HUES48 (cell line): ENCODE data around the gene CAMSAP1.
"Not testable (repeated sequence)": the region's sequence is repeated elsewhere in the genome, so short reads cannot be mapped to it uniquely, and the experiment has no call there.

Experiments used
- H3K27ac ChIP-seq: one replicate; pipeline ENCODE4 v1.7.0; 2013; ENCODE audit warnings: low read depth, low read length, inconsistent platforms
- H3K27me3 ChIP-seq: 2 replicates; pipeline ENCODE4 v1.6.1; 2013; ENCODE audit warnings: mild to moderate bottlenecking, low read length; ENCODE audit not compliant: control insufficient read depth, insufficient read depth
- H3K36me3 ChIP-seq: 2 replicates; pipeline ENCODE4 v1.6.1; 2013; ENCODE audit warnings: low read length; ENCODE audit not compliant: control insufficient read depth, insufficient read depth
- H3K4me1 ChIP-seq: 2 replicates; pipeline ENCODE4 v1.6.1; 2013; ENCODE audit warnings: mild to moderate bottlenecking, low read length; ENCODE audit not compliant: control insufficient read depth, insufficient read depth
- H3K4me3 ChIP-seq: 2 replicates; pipeline ENCODE4 v1.5.1; 2013; ENCODE audit warnings: mild to moderate bottlenecking, low read depth, low read length
- H3K9ac ChIP-seq: 2 replicates; pipeline ENCODE4 v1.6.1; 2013; ENCODE audit warnings: mild to moderate bottlenecking, low read depth, low read length, moderate library complexity
- H3K9me3 ChIP-seq: 2 replicates; pipeline ENCODE4 v1.6.1; 2013; ENCODE audit warnings: low read length; ENCODE audit not compliant: control insufficient read depth, insufficient read depth

CAMSAP1 gene

DNA sequence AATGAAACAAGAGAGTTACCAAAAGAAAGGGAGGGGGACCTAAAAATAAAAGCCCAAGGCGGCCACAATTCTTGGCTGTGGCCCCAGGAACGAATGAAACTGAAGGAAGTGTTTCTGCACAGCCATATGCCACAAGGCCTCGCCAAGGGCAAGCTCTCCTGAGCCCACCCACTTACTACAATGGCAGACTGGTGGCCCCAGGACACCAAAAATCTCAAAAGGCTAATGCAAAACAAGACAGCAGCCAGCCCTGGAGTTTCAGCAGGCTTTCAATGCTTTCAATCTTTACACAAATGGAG lies 4.0 kb downstream of the CAMSAP1 start:
- Histone ChIP-seq H3K36me3 (0 out of 2 replicates have a peak, but pooled peaks cover 3% of the 10 kb centered on the region), H3K4me1 (peaks cover 28% of the 10 kb centered on the region), H3K27ac (no peak overlapping the region), H3K4me3 (no peak overlapping the region), H3K9me3 (no peaks in the 10 kb centered on the region), H3K9ac (no peak overlapping the region), H3K27me3 (no peaks in the 10 kb centered on the region)

GRCh38 chr9:135902655-135903357 lies 4.5 kb downstream of the CAMSAP1 start:
- Histone ChIP-seq H3K4me3 (no peak overlapping the region), H3K9ac (no peak overlapping the region), H3K27ac (no peak overlapping the region), H3K4me1 (peaks cover 28% of the 10 kb centered on the region), H3K9me3 (no peaks in the 10 kb centered on the region), H3K36me3 (0 out of 2 replicates have a peak, but pooled peaks cover 3% of the 10 kb centered on the region), H3K27me3 (no peaks in the 10 kb centered on the region)

GRCh38 chr9:135901826-135902225 lies 5.5 kb downstream of the CAMSAP1 start:
- Histone ChIP-seq H3K9me3 (no peaks in the 10 kb centered on the region), H3K27me3 (no peaks in the 10 kb centered on the region), H3K4me1 (peaks cover 28% of the 10 kb centered on the region), H3K4me3 (no peak overlapping the region), H3K9ac (no peak overlapping the region), H3K36me3 (0 out of 2 replicates have a peak, but pooled peaks cover 3% of the 10 kb centered on the region), H3K27ac (no peak overlapping the region)

DNA sequence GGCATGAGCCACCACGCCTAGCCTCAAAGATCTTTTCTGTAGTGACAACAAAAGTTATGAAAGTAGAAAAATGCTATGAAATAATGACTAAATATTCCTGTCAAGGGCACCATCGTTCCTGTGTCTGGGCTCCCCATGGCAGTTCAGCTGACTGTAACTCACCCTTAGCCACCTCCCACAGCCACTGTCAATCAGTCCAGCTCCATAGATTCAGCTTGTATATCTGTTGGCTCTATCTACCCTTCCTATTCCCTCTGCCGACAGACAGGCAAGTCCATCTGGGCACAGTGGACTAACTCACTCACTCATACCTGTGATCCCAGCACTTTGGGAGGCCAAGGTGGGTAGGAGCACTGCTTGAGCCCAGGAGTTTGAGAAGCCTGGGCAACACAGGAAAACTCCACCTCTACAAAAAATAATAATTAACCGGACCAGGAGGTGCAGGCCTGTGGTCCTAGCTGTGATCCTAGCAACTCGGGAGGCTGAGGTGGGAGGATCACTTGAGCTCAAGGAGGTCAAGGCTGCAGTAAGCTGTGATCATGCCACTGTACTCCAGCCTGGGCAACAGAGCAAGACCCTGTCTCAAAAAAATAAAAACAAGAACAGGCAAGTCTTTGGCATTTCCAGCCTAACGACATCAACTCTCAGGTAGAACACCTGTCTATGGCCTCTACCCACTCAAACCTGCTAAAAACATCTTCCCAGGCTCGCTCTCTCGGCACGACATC lies 6.2 kb downstream of the CAMSAP1 start:
- Histone ChIP-seq H3K4me3 (no peak overlapping the region), H3K36me3 (0 out of 2 replicates have a peak, but pooled peaks cover 3% of the 10 kb centered on the region), H3K9ac (no peak overlapping the region), H3K9me3 (no peaks in the 10 kb centered on the region), H3K4me1 (peaks cover 28% of the 10 kb centered on the region), H3K27me3 (no peaks in the 10 kb centered on the region), H3K27ac (no peak overlapping the region)

DNA sequence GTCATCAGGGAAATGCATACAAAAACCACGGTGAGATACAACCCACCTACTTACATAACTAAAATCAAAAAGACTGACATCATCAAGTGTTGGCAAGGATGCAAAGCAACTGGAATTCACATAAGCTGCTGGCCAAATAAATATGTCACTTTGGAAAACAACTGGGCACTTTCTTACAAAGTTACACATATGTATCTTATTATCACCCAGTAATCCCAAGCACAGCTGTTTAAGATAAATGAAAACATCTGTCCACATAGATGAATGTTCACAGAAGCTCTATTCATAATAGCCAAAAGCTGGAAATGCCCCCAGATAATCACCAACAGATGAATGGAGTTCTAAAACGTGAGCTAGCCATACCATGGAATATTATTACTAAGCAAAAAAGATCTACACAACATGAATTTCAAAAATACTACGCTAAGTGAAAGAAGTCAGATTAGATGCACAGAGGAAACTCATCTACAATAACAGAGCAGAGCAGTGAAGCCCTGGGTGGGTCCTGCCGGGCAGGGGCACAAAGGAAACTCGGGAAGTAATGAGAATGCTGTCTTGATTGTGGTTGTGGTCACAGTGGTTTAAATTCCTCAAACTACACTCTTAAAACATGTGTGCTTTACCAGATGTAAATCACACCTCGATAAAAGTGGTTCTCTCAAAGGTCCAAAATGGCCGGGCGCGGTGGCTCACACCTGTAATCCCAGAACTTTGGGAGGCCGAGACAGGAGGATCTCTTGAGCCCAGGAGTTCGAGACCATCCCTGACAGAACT lies 8.5 kb downstream of the CAMSAP1 start:
- Histone ChIP-seq H3K27me3 (no peaks in the 10 kb centered on the region), H3K4me3 (no peak overlapping the region), H3K9me3 (no peaks in the 10 kb centered on the region), H3K27ac (no peak overlapping the region), H3K4me1 (peaks cover 24% of the 10 kb centered on the region), H3K9ac (no peak overlapping the region), H3K36me3 (0 out of 2 replicates have a peak, but pooled peaks cover 3% of the 10 kb centered on the region)

GRCh38 chr9:135896626-135897025 lies 10.7 kb downstream of the CAMSAP1 start:
- Histone ChIP-seq H3K4me1 (peaks cover 19% of the 10 kb centered on the region), H3K9me3 (no peaks in the 10 kb centered on the region), H3K27ac (no peak overlapping the region)

DNA sequence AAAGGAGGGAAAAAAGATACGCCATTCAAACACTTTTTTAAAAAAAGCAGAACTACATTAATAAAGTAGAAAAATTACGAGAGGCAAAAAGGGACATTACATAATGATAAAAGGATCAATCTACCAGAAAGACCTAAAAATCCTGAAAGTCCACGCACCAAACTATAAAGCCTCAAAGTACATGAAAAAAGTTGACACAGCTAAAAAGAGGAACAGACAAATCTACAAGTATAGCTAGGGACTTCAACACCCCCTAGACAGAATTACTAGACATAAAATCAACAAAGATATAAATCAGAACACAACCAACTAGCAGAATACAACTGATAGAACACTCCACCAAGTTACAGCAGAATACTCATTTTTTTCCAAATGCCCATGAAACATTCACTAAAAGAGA lies 11.1 kb downstream of the CAMSAP1 start:
- Histone ChIP-seq H3K4me3 (no peak overlapping the region), H3K36me3 (no peaks in the 10 kb centered on the region), H3K27me3 (no peaks in the 10 kb centered on the region), H3K27ac (no peak overlapping the region), H3K9me3 (no peaks in the 10 kb centered on the region), H3K9ac (no peak overlapping the region), H3K4me1 (peaks cover 23% of the 10 kb centered on the region)

More at GRCh38 chr9:135896626-135897025, 10.7 kb downstream of the CAMSAP1 start:
- H3K4me3 ChIP-seq, result no peak overlapping the region
- no peaks in the 10 kb centered on the region for H3K27me3 ChIP-seq
- no peaks in the 10 kb centered on the region for H3K36me3 ChIP-seq
- no peak overlapping the region for H3K9ac ChIP-seq

DNA sequence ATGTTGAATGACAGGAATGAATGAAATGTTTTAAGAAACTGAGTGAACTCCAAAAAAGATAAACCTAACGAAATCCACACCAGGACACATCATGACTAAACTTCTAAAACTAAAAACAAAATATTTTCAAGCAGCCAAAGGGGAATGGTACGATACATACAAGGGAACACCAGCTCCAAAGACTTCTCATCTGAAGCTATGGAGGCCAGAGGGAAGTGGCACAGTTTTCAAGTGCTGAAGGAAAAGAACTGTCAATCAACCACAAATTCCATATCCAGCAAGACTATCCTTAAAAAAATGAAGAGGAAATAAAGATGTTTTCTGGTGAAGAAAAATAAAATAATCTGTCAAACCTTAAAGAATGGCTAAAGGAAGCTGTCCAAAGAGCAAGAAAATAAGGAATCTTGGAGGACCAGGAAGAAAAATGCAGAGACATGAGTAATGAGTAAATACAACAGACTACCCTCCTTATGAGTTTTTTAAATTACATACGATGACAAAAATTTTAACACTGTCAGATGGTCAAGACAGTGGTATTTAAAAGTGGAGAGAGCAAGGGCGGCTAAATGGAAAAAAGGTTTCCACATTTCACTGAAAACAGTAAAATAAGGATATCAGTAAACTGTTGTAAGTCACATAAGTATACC lies 12.0 kb downstream of the CAMSAP1 start:
- Histone ChIP-seq H3K9me3 (no peaks in the 10 kb centered on the region), H3K4me1 (peaks cover 26% of the 10 kb centered on the region), H3K4me3 (no peak overlapping the region), H3K9ac (no peak overlapping the region), H3K27ac (no peak overlapping the region), H3K27me3 (no peaks in the 10 kb centered on the region), H3K36me3 (no peaks in the 10 kb centered on the region)

GRCh38 chr9:135893104-135893503 lies 14.2 kb downstream of the CAMSAP1 start:
- H3K36me3 ChIP-seq, result no peaks in the 10 kb centered on the region
- H3K9ac ChIP-seq, result no peak overlapping the region
- H3K4me1 ChIP-seq, result peaks cover 37% of the 10 kb centered on the region
- H3K9me3 ChIP-seq, result no peaks in the 10 kb centered on the region
- H3K27me3 ChIP-seq, result no peaks in the 10 kb centered on the region
- no peak overlapping the region for H3K27ac ChIP-seq
- no peak overlapping the region for H3K4me3 ChIP-seq

DNA sequence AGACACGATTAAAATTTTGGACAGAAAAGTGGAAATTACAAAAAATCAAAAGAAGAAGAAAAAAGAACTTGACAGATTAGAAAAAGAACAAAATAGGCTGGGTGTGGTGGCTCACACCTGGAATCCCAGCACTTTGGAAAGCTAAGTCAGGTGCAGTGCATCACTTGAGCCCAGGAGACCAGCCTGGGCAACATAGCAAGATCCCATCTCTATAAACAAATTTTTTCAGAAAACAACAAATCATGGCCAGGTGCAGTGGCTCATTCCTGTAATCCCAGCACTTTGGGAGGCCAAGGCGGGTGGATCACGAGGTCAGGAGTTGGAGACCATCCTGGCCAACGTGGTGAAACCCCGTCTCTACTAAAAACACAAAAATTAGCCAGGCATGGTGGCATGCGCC lies 15.0 kb downstream of the CAMSAP1 start:
- H3K4me1 ChIP-seq, result peaks cover 44% of the 10 kb centered on the region
- H3K27ac ChIP-seq, H3K9ac ChIP-seq, H3K27me3 ChIP-seq, H3K9me3 ChIP-seq, H3K36me3 ChIP-seq, H3K4me3 ChIP-seq: not testable (repeated sequence)
